22Rv1 (cell line): ENCODE results near the gene ARHGEF38.

Experiments used
- CTCF ChIP-seq: fragments of 450-650 bp; IDR thresholded peaks from 2 replicates; pipeline ENCODE4 v1.5.1; 2017; ENCODE audit warnings: mild to moderate bottlenecking
- ZFX ChIP-seq: fragments of 450-650 bp; IDR thresholded peaks from 2 replicates; pipeline ENCODE4 v1.6.1; 2017; ENCODE audit warnings: antibody characterized with exemption, borderline replicate concordance

GRCh38 chr4:105709081-105709450 lies 156.6 kb downstream of the ARHGEF38 start:
- TF ChIP-seq CTCF, result no peak
- no peak for TF ChIP-seq ZFX
